HCT116 (cell line): Measurements from ENCODE around the gene CDH23.

ENCODE experiments used
- CTCF ChIP-seq, 3 experiments: fragments of 200-600 bp in 1 of 3; sonication (generic) in 1 of 3; IDR thresholded peaks in 2 of 3; conservative IDR thresholded peaks in 1 of 3; 2 replicates each; pipeline ENCODE4 v1.5.1; 2012 to 2017; ENCODE audit warnings: low read depth in 2 of 3, low read length in 2 of 3, antibody characterized with exemption in 1 of 3, borderline replicate concordance in 1 of 3, control low read depth in 1 of 3, mild to moderate bottlenecking in 1 of 3, mixed read lengths in 1 of 3, mixed run types in 1 of 3, moderate library complexity in 1 of 3; ENCODE audit not compliant: insufficient read depth in 1 of 3
- POLR2AphosphoS5 ChIP-seq: IDR thresholded peaks from 2 replicates; pipeline ENCODE4 v1.6.1; 2011; ENCODE audit warnings: mild to moderate bottlenecking, low read depth, low read length, moderate library complexity
- ZBTB33 ChIP-seq: IDR thresholded peaks from 2 replicates; pipeline ENCODE4 v1.6.1; 2011; ENCODE audit warnings: mild to moderate bottlenecking, low read length, moderate library complexity; ENCODE audit not compliant: insufficient replicate concordance; ENCODE audit errors: extremely low read depth
- ZNF274 ChIP-seq: fragments of 200-500 bp; sonication (Bioruptor generic); IDR thresholded peaks from 2 replicates; pipeline ENCODE4 v1.6.1; 2014; ENCODE audit warnings: mild to moderate bottlenecking, low read depth, low read length, inconsistent platforms

- TF ChIP-seq ZBTB33 (no peak), CTCF (IDR thresholded peaks at IDR 0.05 in 2 of 3, conservative IDR thresholded peaks at IDR 0.05 in 1 of 3; ENCODE audit: borderline replicate concordance in 1 of 3, insufficient read depth in 1 of 3, low read depth in 2 of 3, low read length in 2 of 3) (no peak), ZNF274 (no peak), POLR2AphosphoS5 (no peak)
Observed at GRCh38 chr10:71630168-71630567, 233.4 kb downstream of the CDH23 start.
